ENCODE results near the gene BMP10. TPM values are rescaled to one million over a fixed set of nuclear protein-coding genes. Genes with fewer than 3 reads are reported as not detected.

The BMP10 gene
- total RNA-seq, 1 experiment from 2014 or later, result not detected

DNA sequence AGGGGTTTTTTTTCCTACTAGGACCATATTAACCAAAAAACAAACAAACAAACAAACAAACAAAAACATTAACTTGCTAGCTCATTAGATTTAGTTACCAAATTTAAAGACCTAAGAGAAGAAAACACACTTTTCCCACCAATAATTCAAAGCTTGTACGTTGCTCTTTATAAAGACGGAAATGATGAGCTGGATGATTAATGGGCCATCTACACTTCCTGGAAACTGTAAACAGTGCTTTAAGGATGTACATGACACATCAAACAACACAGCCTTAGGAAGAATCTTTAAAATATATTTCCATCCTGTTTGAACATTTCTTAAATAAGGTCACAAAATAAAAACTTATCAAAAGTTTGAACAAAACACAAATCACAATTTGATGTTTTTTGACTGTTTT, 982 bp downstream of the BMP10 start:
- Histone ChIP-seq H3K4me2 (ENCODE audit: insufficient read depth, insufficient read length, low read length) (no peak overlapping the region), H2BK120ac (ENCODE audit: low read depth, low read length, poor library complexity, severe bottlenecking) (no peak overlapping the region), H2BK12ac (ENCODE audit: insufficient read length, low read depth, low read length) (no peak overlapping the region), H3K56ac (ENCODE audit: insufficient read length, low read depth, low read length) (no peak overlapping the region), H4K8ac (replicated peaks; ENCODE audit: insufficient read length, low read depth, low read length) (no peak overlapping the region), H3K23ac (ENCODE audit: insufficient read length, low read depth, low read length) (no peak overlapping the region), H4K20me1 (ENCODE audit: control insufficient read depth, insufficient read depth, insufficient read length) (no peaks in the 10 kb centered on the region), H3K79me1 (ENCODE audit: insufficient read depth, low read depth, low read length, poor library complexity, severe bottlenecking) (no peaks in the 10 kb centered on the region), H3K79me2 (ENCODE audit: insufficient read depth, low read length) (no peaks in the 10 kb centered on the region), H2AK5ac (ENCODE audit: insufficient read length, low read length) (no peak overlapping the region), H2BK20ac (ENCODE audit: low read depth, low read length, poor library complexity, severe bottlenecking) (no peak overlapping the region), H3K18ac (ENCODE audit: insufficient read length, low read depth, low read length) (no peak overlapping the region), H4K91ac (ENCODE audit: insufficient read length, low read depth, low read length) (no peak overlapping the region), H3T11ph (ENCODE audit: low read length) (no peak overlapping the region), H3K4me1 (ENCODE audit: insufficient read depth, low read length) (no peaks in the 10 kb centered on the region), H3K23me2 (ENCODE audit: insufficient read length, low read depth, low read length, poor library complexity, severe bottlenecking) (no peaks in the 10 kb centered on the region), H3K9ac (ENCODE audit: extremely low read depth, insufficient read length, low read length) (no peak overlapping the region), H3K9me3 (ENCODE audit: control insufficient read depth, low read depth, low read length) (no peaks in the 10 kb centered on the region), H3K27me3 (ENCODE audit: insufficient read depth, low read length) (no peaks in the 10 kb centered on the region), H3K27ac (ENCODE audit: insufficient read length, low read depth, low read length) (no peak overlapping the region), H2BK15ac (ENCODE audit: low read depth, low read length) (no peak overlapping the region), H2AFZ (ENCODE audit: low read length) (no peak overlapping the region), H2BK5ac (ENCODE audit: insufficient read length, low read length) (no peak overlapping the region), H3K14ac (ENCODE audit: insufficient read depth, low read length) (no peak overlapping the region), H3K4ac (ENCODE audit: low read depth, low read length) (no peak overlapping the region), H4K5ac (ENCODE audit: insufficient read length, low read depth, low read length) (no peak overlapping the region)
- Mint-ChIP-seq H3K27ac (no peak overlapping the region), H3K4me1 (no peaks in the 10 kb centered on the region), H3K4me3 (no peak overlapping the region), H3K27me3 (ENCODE audit: low read depth) (no peaks in the 10 kb centered on the region; the same call in 1 of the 2 replicates), H3K9me3 (no peaks in the 10 kb centered on the region), H3K36me3 (ENCODE audit: insufficient read depth in 1 of 3, low read depth in 3 of 3) (no peaks in the 10 kb centered on the region)
- no peak for DNase-seq
- WGBS (ENCODE audit: extremely low coverage, insufficient read length, low lambda C conversion rate), result no CpG with 5 or more reads among the region's 2 CpGs
- TF ChIP-seq, protein P1, sequence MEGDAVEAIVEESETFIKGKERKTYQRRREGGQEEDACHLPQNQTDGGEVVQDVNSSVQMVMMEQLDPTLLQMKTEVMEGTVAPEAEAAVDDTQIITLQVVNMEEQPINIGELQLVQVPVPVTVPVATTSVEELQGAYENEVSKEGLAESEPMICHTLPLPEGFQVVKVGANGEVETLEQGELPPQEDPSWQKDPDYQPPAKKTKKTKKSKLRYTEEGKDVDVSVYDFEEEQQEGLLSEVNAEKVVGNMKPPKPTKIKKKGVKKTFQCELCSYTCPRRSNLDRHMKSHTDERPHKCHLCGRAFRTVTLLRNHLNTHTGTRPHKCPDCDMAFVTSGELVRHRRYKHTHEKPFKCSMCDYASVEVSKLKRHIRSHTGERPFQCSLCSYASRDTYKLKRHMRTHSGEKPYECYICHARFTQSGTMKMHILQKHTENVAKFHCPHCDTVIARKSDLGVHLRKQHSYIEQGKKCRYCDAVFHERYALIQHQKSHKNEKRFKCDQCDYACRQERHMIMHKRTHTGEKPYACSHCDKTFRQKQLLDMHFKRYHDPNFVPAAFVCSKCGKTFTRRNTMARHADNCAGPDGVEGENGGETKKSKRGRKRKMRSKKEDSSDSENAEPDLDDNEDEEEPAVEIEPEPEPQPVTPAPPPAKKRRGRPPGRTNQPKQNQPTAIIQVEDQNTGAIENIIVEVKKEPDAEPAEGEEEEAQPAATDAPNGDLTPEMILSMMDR (conservative IDR thresholded peaks at IDR 0.05), result no peak

All from H9 (cell line).